Keratinocyte (primary cell): ENCODE measurements around the gene TREH. TPM values are rescaled to one million over a fixed set of nuclear protein-coding genes. Genes with fewer than 3 reads are reported as not detected.

Source experiments
- DNase-seq: peaks from one replicate; pipeline ENCODE4 v3.0.0-alpha.2; 2011; ENCODE audit warnings: low read depth, missing footprints, low spot score
- FAIRE-seq: peaks from 2 replicates; lab custom pipeline; 2011; peaks lifted over from hg19 to GRCh38; lab: Jason Lieb, UNC
- H2AFZ ChIP-seq: 2 replicates; pipeline ENCODE4 v1.6.0; 2012; ENCODE audit warnings: low read length, control low read depth, inconsistent platforms; ENCODE audit not compliant: control insufficient read depth
- H3K27ac ChIP-seq: 2 replicates; pipeline ENCODE4 v1.5.1; 2011; ENCODE audit warnings: low read length; ENCODE audit not compliant: control insufficient read depth, insufficient read depth
- H3K27me3 ChIP-seq: 3 replicates; pipeline ENCODE4 v1.6.0; 2011; ENCODE audit warnings: low read length; ENCODE audit not compliant: control insufficient read depth, insufficient read depth; ENCODE audit errors: extremely low read depth
- H3K36me3 ChIP-seq, 2 experiments: 2 replicates in 1 of 2; 3 replicates in 1 of 2; pipeline ENCODE4 v1.5.1; 2011; ENCODE audit warnings: low read length in 2 of 2, mild to moderate bottlenecking in 1 of 2; ENCODE audit not compliant: control insufficient read depth in 2 of 2, insufficient read depth in 2 of 2; ENCODE audit errors: extremely low read depth in 1 of 2
- H3K4me1 ChIP-seq: 3 replicates; pipeline ENCODE4 v1.5.1; 2011; ENCODE audit warnings: low read length; ENCODE audit not compliant: control insufficient read depth, insufficient read depth; ENCODE audit errors: extremely low read depth
- H3K4me2 ChIP-seq: 3 replicates; pipeline ENCODE4 v1.6.0; 2011; ENCODE audit warnings: low read depth, low read length; ENCODE audit not compliant: control insufficient read depth, insufficient read depth; ENCODE audit errors: extremely low read depth
- H3K4me3 ChIP-seq, 3 experiments: fragments of 200-600 bp in 1 of 3; sonication (generic) in 1 of 3; 2 replicates in 2 of 3; 3 replicates in 1 of 3; pipeline ENCODE4 v1.5.1; 2011 to 2016; ENCODE audit warnings: low read length in 3 of 3, mild to moderate bottlenecking in 3 of 3, control low read depth in 2 of 3, inconsistent platforms in 1 of 3, low read depth in 1 of 3, mixed read lengths in 1 of 3, mixed run types in 1 of 3, moderate library complexity in 1 of 3; ENCODE audit not compliant: control insufficient read depth in 2 of 3, insufficient read depth in 2 of 3; ENCODE audit errors: extremely low read depth in 1 of 3
- H3K79me2 ChIP-seq: 2 replicates; pipeline ENCODE4 v1.6.0; 2012; ENCODE audit warnings: low read length; ENCODE audit not compliant: control insufficient read depth, insufficient read depth
- H3K9ac ChIP-seq: 3 replicates; pipeline ENCODE4 v1.6.0; 2011; ENCODE audit warnings: low read length; ENCODE audit not compliant: control insufficient read depth, insufficient read depth; ENCODE audit errors: extremely low read depth
- H3K9me1 ChIP-seq: 3 replicates; pipeline ENCODE4 v1.6.0; 2011; ENCODE audit warnings: low read length; ENCODE audit not compliant: control insufficient read depth, insufficient read depth; ENCODE audit errors: extremely low read depth
- H3K9me3 ChIP-seq: 2 replicates; pipeline ENCODE4 v1.5.1; 2012; ENCODE audit warnings: low read depth, low read length; ENCODE audit not compliant: control insufficient read depth
- H4K20me1 ChIP-seq: 3 replicates; pipeline ENCODE4 v1.6.0; 2011; ENCODE audit warnings: low read length; ENCODE audit not compliant: control insufficient read depth, insufficient read depth; ENCODE audit errors: extremely low read depth
- CTCF ChIP-seq, 3 experiments: IDR thresholded peaks in 1 of 3; conservative IDR thresholded peaks in 1 of 3; optimal IDR thresholded peaks in 1 of 3; 2 replicates in 2 of 3; 3 replicates in 1 of 3; pipeline versions ENCODE3 to v1.5.1; 2011; ENCODE audit warnings: low read length in 3 of 3, mild to moderate bottlenecking in 3 of 3, moderate library complexity in 2 of 3, control low read depth in 1 of 3, inconsistent platforms in 1 of 3; ENCODE audit not compliant: insufficient read depth in 2 of 3; ENCODE audit errors: extremely low read depth in 1 of 3
- EZH2 ChIP-seq: IDR thresholded peaks from one replicate; pipeline ENCODE4 v1.6.1; 2012; ENCODE audit warnings: inconsistent platforms, mild to moderate bottlenecking, low read length, moderate library complexity
- dilution Hi-C: fragments of 300-500 bp; cut with MboI; formaldehyde crosslinking; loops from one replicate; pipeline ENCODE4 v1.7.0; 2020; ENCODE audit warnings: low sequenced_read_pairs; ENCODE audit not compliant: extremely low pct_ligation_motif_present
- polyA plus RNA-seq, 5 experiments: library from polyadenylated mRNA; depleted of rRNA in 3 of 5; stranded (reverse) in 3 of 5; stranded (forward) in 1 of 5; unstranded in 1 of 5; fragments of >200 nt; gene quantifications; 1 replicate in 1 of 5; 2 replicates in 3 of 5; 3 replicates in 1 of 5; pipeline versions ENCODE4 v1.2.1 to v1.2.3, GENCODE V29; 2011 to 2012; ENCODE audit warnings: missing spikeins in 2 of 5, low read depth in 1 of 5, low replicate concordance in 1 of 5

Gene TREH
- polyA plus RNA-seq, 1 donor (not counting 4 experiments of a cell fraction or from before 2014, with no cell fraction given), result not detected

- no peak overlapping the region for H3K27ac ChIP-seq
- H3K4me3 ChIP-seq, result no peak overlapping the region
- no peaks in the 10 kb centered on the region for H3K9me3 ChIP-seq
- H3K36me3 ChIP-seq, result peaks cover 36 to 43% of the 10 kb centered on the region in 2 experiments
- H3K9me1 ChIP-seq, result peaks cover 3% of the 10 kb centered on the region
- no peaks in the 10 kb centered on the region for H3K27me3 ChIP-seq
- H4K20me1 ChIP-seq, result peaks cover 3% of the 10 kb centered on the region
- peaks cover 13% of the 10 kb centered on the region for H3K4me1 ChIP-seq
- no peak overlapping the region for H3K9ac ChIP-seq
- dilution Hi-C loops, result no loop called here
- H2AFZ ChIP-seq, result no peak overlapping the region
- H3K4me2 ChIP-seq, result no peak overlapping the region
- H3K79me2 ChIP-seq, result no peaks in the 10 kb centered on the region
- FAIRE-seq (no peak), DNase-seq (no peak)
- TF ChIP-seq CTCF (optimal IDR thresholded peaks at IDR 0.05 in 1 of 3, IDR thresholded peaks at IDR 0.05 in 1 of 3, conservative IDR thresholded peaks at IDR 0.05 in 1 of 3; ENCODE audit: extremely low read depth in 1 of 3, insufficient read depth in 2 of 3, low read length in 3 of 3), result no peak
- TF ChIP-seq EZH2, result no peak
Observed at GRCh38 chr11:118639899-118640298, 39.6 kb downstream of the TREH start.

GRCh38 chr11:118638726-118639125 lies 40.7 kb downstream of the TREH start:
- FAIRE-seq, result no peak
- H3K36me3 ChIP-seq, result peaks cover 29 to 33% of the 10 kb centered on the region in 2 experiments
- H3K4me2 ChIP-seq, result no peak overlapping the region
- H2AFZ ChIP-seq, result no peak overlapping the region
- dilution Hi-C loops, result no loop called here
- TF ChIP-seq EZH2 (no peak), CTCF (optimal IDR thresholded peaks at IDR 0.05 in 1 of 3, IDR thresholded peaks at IDR 0.05 in 1 of 3, conservative IDR thresholded peaks at IDR 0.05 in 1 of 3; ENCODE audit: extremely low read depth in 1 of 3, insufficient read depth in 2 of 3, low read length in 3 of 3) (no peak)
- no peaks in the 10 kb centered on the region for H3K9me3 ChIP-seq
- H4K20me1 ChIP-seq, result peaks cover 3% of the 10 kb centered on the region
- no peak overlapping the region for H3K9ac ChIP-seq
- DNase-seq, result no peak
- peaks cover 22% of the 10 kb centered on the region for H3K4me1 ChIP-seq
- H3K4me3 ChIP-seq, result no peak overlapping the region
- H3K27me3 ChIP-seq, result no peaks in the 10 kb centered on the region
- H3K27ac ChIP-seq, result no peak overlapping the region
- H3K79me2 ChIP-seq, result no peaks in the 10 kb centered on the region
- peaks cover 6% of the 10 kb centered on the region for H3K9me1 ChIP-seq
